Measurements from ENCODE around the gene EXOSC3.

The EXOSC3 gene

GRCh38 chr9:37798677-37799076 is 13.8 kb upstream of the EXOSC3 start:
- WGBS (ENCODE audit: insufficient coverage): 90% methylated on average over 1 of the region's 1 CpG
- no peak overlapping the region for H3K4me3 ChIP-seq (ENCODE audit: control insufficient read depth in 1 of 7, extremely low read depth in 1 of 7, insufficient read depth in 4 of 7, low read depth in 2 of 7, low read length in 6 of 7)
- no peaks in the 10 kb centered on the region for H3K27me3 ChIP-seq (replicated peaks in 2 of 5; ENCODE audit: control insufficient read depth in 4 of 5, insufficient read depth in 5 of 5, low read length in 4 of 5)
- H3K36me3 ChIP-seq (ENCODE audit: control insufficient read depth in 4 of 4, insufficient read depth in 4 of 4, low read length in 3 of 4): no peaks in the 10 kb centered on the region
- peaks cover 15 to 29% (median 21%) of the 10 kb centered on the region in 4 experiments for H3K4me1 ChIP-seq (ENCODE audit: control extremely low read depth in 1 of 4, control insufficient read depth in 4 of 4, insufficient read depth in 4 of 4, low read length in 3 of 4)
- ChIA-PET POLR2A (no interaction called here), CTCF (no interaction called here)
- no peak overlapping the region for H3K27ac ChIP-seq (ENCODE audit: insufficient read depth in 1 of 2, low read depth in 1 of 2, low read length in 2 of 2, poor library complexity in 1 of 2, severe bottlenecking in 2 of 2)
- DNase-seq: no peak
- no peaks in the 10 kb centered on the region for H3K9me3 ChIP-seq (ENCODE audit: control extremely low read depth in 1 of 5, control insufficient read depth in 4 of 5, insufficient read depth in 2 of 5, low read depth in 1 of 5, low read length in 4 of 5)

DNA sequence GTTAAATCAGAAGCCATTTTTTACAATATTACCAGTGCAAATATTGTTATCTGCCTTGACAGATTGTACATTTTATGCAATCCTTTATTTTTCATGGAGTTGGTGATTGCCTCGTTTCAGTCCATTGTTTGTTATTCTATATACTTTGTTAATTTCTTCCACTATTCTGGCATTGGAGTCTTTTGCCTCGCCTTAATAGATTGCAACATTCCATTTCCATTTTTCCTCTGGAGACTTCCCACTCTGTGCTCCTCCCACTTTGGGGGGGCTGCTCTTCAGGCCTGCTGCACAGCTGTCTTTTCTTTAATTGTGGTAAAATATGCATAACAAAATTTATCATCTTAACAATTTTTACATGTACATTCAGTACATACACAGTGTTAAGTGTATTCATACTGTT is 11.4 kb upstream of the EXOSC3 start:
- no peaks in the 10 kb centered on the region for H3K27me3 ChIP-seq (replicated peaks in 2 of 5; ENCODE audit: control insufficient read depth in 4 of 5, insufficient read depth in 5 of 5, low read length in 4 of 5)
- no peaks in the 10 kb centered on the region for H3K9me3 ChIP-seq (ENCODE audit: control extremely low read depth in 1 of 5, control insufficient read depth in 4 of 5, insufficient read depth in 2 of 5, low read depth in 1 of 5, low read length in 4 of 5)
- DNase-seq: no peak
- WGBS (ENCODE audit: insufficient coverage): no CpG with 5 or more reads among the region's 2 CpGs
- H3K27ac ChIP-seq (ENCODE audit: insufficient read depth in 1 of 2, low read depth in 1 of 2, low read length in 2 of 2, poor library complexity in 1 of 2, severe bottlenecking in 2 of 2): no peak overlapping the region
- no peak overlapping the region for H3K4me3 ChIP-seq (ENCODE audit: control insufficient read depth in 1 of 7, extremely low read depth in 1 of 7, insufficient read depth in 4 of 7, low read depth in 2 of 7, low read length in 6 of 7)
- H3K36me3 ChIP-seq (ENCODE audit: control insufficient read depth in 4 of 4, insufficient read depth in 4 of 4, low read length in 3 of 4): no peaks in the 10 kb centered on the region
- H3K4me1 ChIP-seq (ENCODE audit: control extremely low read depth in 1 of 4, control insufficient read depth in 4 of 4, insufficient read depth in 4 of 4, low read length in 3 of 4): peaks cover under 1 to 12% (median 6%) of the 10 kb centered on the region in 4 experiments
- POLR2A ChIA-PET: no interaction called here
- CTCF ChIA-PET: interaction anchor here (1.5 to 1.6 kb wide), 2 partner anchors 12 to 17 kb away, joined by 3 to 5 read pairs; partner anchors contain the start of gene EXOSC3

- peaks cover 0 to 6% (median 3%) of the 10 kb centered on the region in 4 experiments for H3K4me1 ChIP-seq (ENCODE audit: control extremely low read depth in 1 of 4, control insufficient read depth in 4 of 4, insufficient read depth in 4 of 4, low read length in 3 of 4)
- POLR2A ChIA-PET: no interaction called here
- WGBS (ENCODE audit: insufficient coverage): no CpG with 5 or more reads among the region's 5 CpGs
These were observed 7.3 kb upstream of the EXOSC3 start for GRCh38 chr9:37792122-37792521.

DNA sequence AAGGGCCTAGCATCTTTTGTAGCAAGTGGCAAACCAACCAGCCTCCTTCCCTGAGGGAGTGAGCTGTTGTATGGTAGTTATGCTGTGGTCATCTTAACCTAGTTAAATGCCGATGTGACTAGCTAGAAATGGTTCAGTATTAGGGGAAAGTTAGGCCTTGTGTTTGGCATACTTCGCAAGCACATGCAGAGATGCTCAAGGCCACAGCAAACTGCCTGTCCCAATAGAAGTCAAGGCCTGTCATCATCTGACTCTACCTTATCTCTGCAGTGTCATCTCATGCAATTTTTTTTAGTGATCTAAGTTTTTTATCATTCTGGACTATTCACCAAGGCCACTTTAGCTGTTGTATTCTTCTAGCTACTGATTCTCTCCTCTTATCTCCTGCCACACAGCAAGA is 5.2 kb upstream of the EXOSC3 start:
- Histone ChIP-seq H3K9me3 (ENCODE audit: control extremely low read depth in 1 of 5, control insufficient read depth in 4 of 5, insufficient read depth in 2 of 5, low read depth in 1 of 5, low read length in 4 of 5) (no peaks in the 10 kb centered on the region), H3K27me3 (replicated peaks in 2 of 5; ENCODE audit: control insufficient read depth in 4 of 5, insufficient read depth in 5 of 5, low read length in 4 of 5) (peaks cover 0 to 2% (median 0%) of the 10 kb centered on the region in 5 experiments), H3K27ac (ENCODE audit: insufficient read depth in 1 of 2, low read depth in 1 of 2, low read length in 2 of 2, poor library complexity in 1 of 2, severe bottlenecking in 2 of 2) (no peak overlapping the region), H3K36me3 (ENCODE audit: control insufficient read depth in 4 of 4, insufficient read depth in 4 of 4, low read length in 3 of 4) (no peaks in the 10 kb centered on the region), H3K4me1 (ENCODE audit: control extremely low read depth in 1 of 4, control insufficient read depth in 4 of 4, insufficient read depth in 4 of 4, low read length in 3 of 4) (peaks cover 0 to 7% (median 6%) of the 10 kb centered on the region in 4 experiments), H3K4me3 (ENCODE audit: control insufficient read depth in 1 of 7, extremely low read depth in 1 of 7, insufficient read depth in 4 of 7, low read depth in 2 of 7, low read length in 6 of 7) (no peak overlapping the region)
- ChIA-PET CTCF (no interaction called here), POLR2A (no interaction called here)
- DNase-seq: no peak
- WGBS (ENCODE audit: insufficient coverage): 100% methylated on average over 1 of the region's 2 CpGs

More at GRCh38 chr9:37792122-37792521, 7.3 kb upstream of the EXOSC3 start:
- CTCF ChIA-PET: no interaction called here
- Histone ChIP-seq H3K27me3 (replicated peaks in 2 of 5; ENCODE audit: control insufficient read depth in 4 of 5, insufficient read depth in 5 of 5, low read length in 4 of 5) (peaks cover 0 to 2% (median 0%) of the 10 kb centered on the region in 5 experiments), H3K36me3 (ENCODE audit: control insufficient read depth in 4 of 4, insufficient read depth in 4 of 4, low read length in 3 of 4) (no peaks in the 10 kb centered on the region), H3K27ac (ENCODE audit: insufficient read depth in 1 of 2, low read depth in 1 of 2, low read length in 2 of 2, poor library complexity in 1 of 2, severe bottlenecking in 2 of 2) (no peak overlapping the region), H3K9me3 (ENCODE audit: control extremely low read depth in 1 of 5, control insufficient read depth in 4 of 5, insufficient read depth in 2 of 5, low read depth in 1 of 5, low read length in 4 of 5) (no peaks in the 10 kb centered on the region), H3K4me3 (ENCODE audit: control insufficient read depth in 1 of 7, extremely low read depth in 1 of 7, insufficient read depth in 4 of 7, low read depth in 2 of 7, low read length in 6 of 7) (no peak overlapping the region)
- no peak for DNase-seq

- ChIA-PET POLR2A (no interaction called here), CTCF (interaction anchor here (0.8 kb wide), 1 partner anchor 9 kb away, joined by 3 read pairs; no protein-coding TSS in a partner anchor)
- WGBS (ENCODE audit: insufficient coverage): 85% methylated on average over 5 of the region's 6 CpGs
- Histone ChIP-seq H3K4me3 (ENCODE audit: control insufficient read depth in 1 of 7, extremely low read depth in 1 of 7, insufficient read depth in 4 of 7, low read depth in 2 of 7, low read length in 6 of 7) (no peak overlapping the region), H3K27ac (ENCODE audit: insufficient read depth in 1 of 2, low read depth in 1 of 2, low read length in 2 of 2, poor library complexity in 1 of 2, severe bottlenecking in 2 of 2) (no peak overlapping the region), H3K36me3 (ENCODE audit: control insufficient read depth in 4 of 4, insufficient read depth in 4 of 4, low read length in 3 of 4) (peaks cover 0 to 2% (median 2%) of the 10 kb centered on the region in 4 experiments), H3K9me3 (ENCODE audit: control extremely low read depth in 1 of 5, control insufficient read depth in 4 of 5, insufficient read depth in 2 of 5, low read depth in 1 of 5, low read length in 4 of 5) (no peaks in the 10 kb centered on the region), H3K27me3 (replicated peaks in 2 of 5; ENCODE audit: control insufficient read depth in 4 of 5, insufficient read depth in 5 of 5, low read length in 4 of 5) (peaks cover 0 to 2% (median 0%) of the 10 kb centered on the region in 5 experiments), H3K4me1 (ENCODE audit: control extremely low read depth in 1 of 4, control insufficient read depth in 4 of 4, insufficient read depth in 4 of 4, low read length in 3 of 4) (peaks cover 9 to 17% (median 14%) of the 10 kb centered on the region in 4 experiments)
- DNase-seq: peak in 1 of 3 donors; percentile 5
These were observed 3.5 kb upstream of the EXOSC3 start for GRCh38 chr9:37788332-37788731.

- Histone ChIP-seq H3K27ac (ENCODE audit: insufficient read depth in 1 of 2, low read depth in 1 of 2, low read length in 2 of 2, poor library complexity in 1 of 2, severe bottlenecking in 2 of 2) (no peak overlapping the region), H3K4me1 (ENCODE audit: control extremely low read depth in 1 of 4, control insufficient read depth in 4 of 4, insufficient read depth in 4 of 4, low read length in 3 of 4) (peaks cover 9 to 21% (median 15%) of the 10 kb centered on the region in 4 experiments), H3K9me3 (ENCODE audit: control extremely low read depth in 1 of 5, control insufficient read depth in 4 of 5, insufficient read depth in 2 of 5, low read depth in 1 of 5, low read length in 4 of 5) (no peaks in the 10 kb centered on the region), H3K4me3 (ENCODE audit: control insufficient read depth in 1 of 7, extremely low read depth in 1 of 7, insufficient read depth in 4 of 7, low read depth in 2 of 7, low read length in 6 of 7) (no peak overlapping the region), H3K27me3 (replicated peaks in 2 of 5; ENCODE audit: control insufficient read depth in 4 of 5, insufficient read depth in 5 of 5, low read length in 4 of 5) (peaks cover 0 to 2% (median 0%) of the 10 kb centered on the region in 5 experiments), H3K36me3 (ENCODE audit: control insufficient read depth in 4 of 4, insufficient read depth in 4 of 4, low read length in 3 of 4) (peaks cover 4 to 14% (median 11%) of the 10 kb centered on the region in 4 experiments)
- DNase-seq: peak in 1 of 3 donors; percentile 7
- ChIA-PET CTCF (no interaction called here), POLR2A (no interaction called here)
- WGBS (ENCODE audit: insufficient coverage): 55% methylated on average over 45 of the region's 45 CpGs
These were observed 2.2 kb upstream of the EXOSC3 start for GRCh38 chr9:37787059-37787458.

DNA sequence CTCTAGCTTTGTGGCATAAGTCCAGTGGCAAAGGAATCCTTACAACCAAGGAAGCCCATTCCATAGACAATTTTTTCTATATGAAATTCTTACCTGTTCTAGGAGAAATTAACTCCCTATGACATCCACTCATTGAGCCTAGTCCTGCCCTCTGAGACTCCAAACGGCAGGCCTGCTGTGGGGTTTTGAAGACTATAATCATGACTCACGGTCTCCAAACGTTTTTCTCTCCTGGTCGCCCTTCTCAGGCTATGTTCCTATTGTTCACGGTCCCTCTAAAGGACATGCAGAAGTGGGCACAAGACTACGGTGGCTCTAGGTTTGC is 611 bp downstream of the EXOSC3 start:
- H3K4me3 ChIP-seq (ENCODE audit: control insufficient read depth in 1 of 7, extremely low read depth in 1 of 7, insufficient read depth in 4 of 7, low read depth in 2 of 7, low read length in 6 of 7): peak overlapping the region; percentile 64 to 94 (median 91)
- H3K9me3 ChIP-seq (ENCODE audit: control extremely low read depth in 1 of 5, control insufficient read depth in 4 of 5, insufficient read depth in 2 of 5, low read depth in 1 of 5, low read length in 4 of 5): no peaks in the 10 kb centered on the region
- H3K36me3 ChIP-seq (ENCODE audit: control insufficient read depth in 4 of 4, insufficient read depth in 4 of 4, low read length in 3 of 4): peaks cover 16 to 42% (median 28%) of the 10 kb centered on the region in 4 experiments
- WGBS (ENCODE audit: insufficient coverage): 0% methylated on average over 6 of the region's 6 CpGs
- H3K27me3 ChIP-seq (replicated peaks in 2 of 5; ENCODE audit: control insufficient read depth in 4 of 5, insufficient read depth in 5 of 5, low read length in 4 of 5): peaks cover 0 to 2% (median 0%) of the 10 kb centered on the region in 5 experiments
- CTCF ChIA-PET: interaction anchor here (1.0 to 1.9 kb wide), 4 partner anchors 11 to 46 kb away, joined by 3 to 5 read pairs (median 4); no protein-coding TSS in a partner anchor
- H3K27ac ChIP-seq (ENCODE audit: insufficient read depth in 1 of 2, low read depth in 1 of 2, low read length in 2 of 2, poor library complexity in 1 of 2, severe bottlenecking in 2 of 2): peak overlapping the region; percentile 81 to 93
- peaks cover 9 to 21% (median 15%) of the 10 kb centered on the region in 4 experiments for H3K4me1 ChIP-seq (ENCODE audit: control extremely low read depth in 1 of 4, control insufficient read depth in 4 of 4, insufficient read depth in 4 of 4, low read length in 3 of 4)
- POLR2A ChIA-PET: interaction anchor here (1.6 kb wide), 1 partner anchor 16 kb away, joined by 7 read pairs; the partner anchor contains the start of gene DCAF10
- DNase-seq: peak in 1 of 3 donors; percentile 63
